Breast epithelium (tissue), 3 donors: Measurements from ENCODE around the gene DTYMK.

ENCODE experiments used
- POLR2A ChIP-seq: fragments of 450-650 bp; IDR thresholded peaks from one replicate; pipeline ENCODE4 v1.6.1; 2016; ENCODE audit warnings: antibody characterized with exemption, mild to moderate bottlenecking, moderate library complexity
- TF ChIP-seq, protein P1 (sequence below), 3 donors: fragments of 450-650 bp; IDR thresholded peaks; one replicate each; pipeline ENCODE4 v1.5.1; 2016 to 2017; ENCODE audit warnings: antibody characterized with exemption in 3 of 3, mild to moderate bottlenecking in 3 of 3, moderate library complexity in 3 of 3

DNA sequence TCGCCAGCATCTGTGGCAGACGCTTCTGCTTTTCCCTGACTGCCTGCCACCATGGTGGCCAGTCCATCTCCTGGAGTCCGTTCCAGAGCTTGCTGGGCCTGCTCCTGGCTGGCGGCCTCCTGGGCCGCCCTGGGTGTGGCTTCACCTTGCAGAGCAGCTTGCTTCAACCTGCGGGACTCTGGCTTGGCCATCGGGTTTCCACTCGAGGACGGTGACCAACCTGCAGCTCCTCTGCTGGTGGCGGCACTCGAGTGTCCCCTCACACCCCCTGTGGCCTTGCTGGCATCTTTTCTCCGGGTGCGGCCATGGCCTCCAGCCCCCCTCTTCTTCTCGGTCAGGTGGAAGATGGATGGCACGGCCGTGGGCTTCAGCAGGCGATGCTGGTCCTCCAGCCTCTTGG lies 53.1 kb downstream of the DTYMK start:
- no peak for TF ChIP-seq POLR2A
- TF ChIP-seq, protein P1, sequence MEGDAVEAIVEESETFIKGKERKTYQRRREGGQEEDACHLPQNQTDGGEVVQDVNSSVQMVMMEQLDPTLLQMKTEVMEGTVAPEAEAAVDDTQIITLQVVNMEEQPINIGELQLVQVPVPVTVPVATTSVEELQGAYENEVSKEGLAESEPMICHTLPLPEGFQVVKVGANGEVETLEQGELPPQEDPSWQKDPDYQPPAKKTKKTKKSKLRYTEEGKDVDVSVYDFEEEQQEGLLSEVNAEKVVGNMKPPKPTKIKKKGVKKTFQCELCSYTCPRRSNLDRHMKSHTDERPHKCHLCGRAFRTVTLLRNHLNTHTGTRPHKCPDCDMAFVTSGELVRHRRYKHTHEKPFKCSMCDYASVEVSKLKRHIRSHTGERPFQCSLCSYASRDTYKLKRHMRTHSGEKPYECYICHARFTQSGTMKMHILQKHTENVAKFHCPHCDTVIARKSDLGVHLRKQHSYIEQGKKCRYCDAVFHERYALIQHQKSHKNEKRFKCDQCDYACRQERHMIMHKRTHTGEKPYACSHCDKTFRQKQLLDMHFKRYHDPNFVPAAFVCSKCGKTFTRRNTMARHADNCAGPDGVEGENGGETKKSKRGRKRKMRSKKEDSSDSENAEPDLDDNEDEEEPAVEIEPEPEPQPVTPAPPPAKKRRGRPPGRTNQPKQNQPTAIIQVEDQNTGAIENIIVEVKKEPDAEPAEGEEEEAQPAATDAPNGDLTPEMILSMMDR (IDR thresholded peaks at IDR 0.05) = no peak
